Measurements from ENCODE around the gene ATN1. TPM values are rescaled to one million over a fixed set of nuclear protein-coding genes. Genes with fewer than 3 reads are reported as not detected.
A peak's percentile ranks its signal among the peaks of the same experiment; 100 is the strongest.

Gene ATN1
- total and polyA plus RNA-seq, 4 donors, result 3.6 to 12.6 (median 7.9) TPM

DNA sequence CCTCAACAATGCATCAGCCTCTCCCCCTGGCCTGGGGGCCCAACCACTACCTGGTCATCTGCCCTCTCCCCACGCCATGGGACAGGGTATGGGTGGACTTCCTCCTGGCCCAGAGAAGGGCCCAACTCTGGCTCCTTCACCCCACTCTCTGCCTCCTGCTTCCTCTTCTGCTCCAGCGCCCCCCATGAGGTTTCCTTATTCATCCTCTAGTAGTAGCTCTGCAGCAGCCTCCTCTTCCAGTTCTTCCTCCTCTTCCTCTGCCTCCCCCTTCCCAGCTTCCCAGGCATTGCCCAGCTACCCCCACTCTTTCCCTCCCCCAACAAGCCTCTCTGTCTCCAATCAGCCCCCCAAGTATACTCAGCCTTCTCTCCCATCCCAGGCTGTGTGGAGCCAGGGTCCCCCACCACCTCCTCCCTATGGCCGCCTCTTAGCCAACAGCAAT lies 8.5 kb downstream of the ATN1 start:
- H3K36me3 ChIP-seq (ENCODE audit: control insufficient read depth in 4 of 4, insufficient read depth in 3 of 4, low read depth in 1 of 4, low read length in 3 of 4), result peaks cover 0 to 14% (median 7%) of the 10 kb centered on the region in 4 donors

GRCh38 chr12:6936636-6937480 lies 9.1 kb downstream of the ATN1 start:
- H3K9ac ChIP-seq (ENCODE audit: low read depth in 1 of 2, low read length in 2 of 2), result peak overlapping the region; percentile 17 to 91
- no peaks in the 10 kb centered on the region for H3K9me3 ChIP-seq (ENCODE audit: control insufficient read depth in 4 of 4, low read length in 3 of 4)
- peaks cover 11 to 38% (median 19%) of the 10 kb centered on the region in 4 donors for H3K4me1 ChIP-seq (ENCODE audit: control insufficient read depth in 4 of 4, insufficient read depth in 4 of 4, low read length in 3 of 4)
- no peaks in the 10 kb centered on the region for H3K27me3 ChIP-seq (ENCODE audit: control insufficient read depth in 4 of 4, insufficient read depth in 4 of 4, low read length in 3 of 4)
- H3K36me3 ChIP-seq (ENCODE audit: control insufficient read depth in 4 of 4, insufficient read depth in 3 of 4, low read depth in 1 of 4, low read length in 3 of 4), result peaks cover 0 to 14% (median 7%) of the 10 kb centered on the region in 4 donors
- 41% methylated on average over 36 of the region's 36 CpGs for WGBS
- H3K4me3 ChIP-seq (ENCODE audit: low read depth in 1 of 3, low read length in 3 of 3), result peak overlapping the region in 2 of 3 donors; percentile 29 to 66
- no peak for DNase-seq (ENCODE audit: low spot score)
- H3K27ac ChIP-seq (ENCODE audit: low read depth in 1 of 2, low read length in 2 of 2), result peak overlapping the region; percentile 91 to 96
- TF ChIP-seq YY1 (IDR thresholded peaks at IDR 0.05), result no peak

More for the DNA sequence above, 8.5 kb downstream of the ATN1 start:
- Histone ChIP-seq H3K27me3 (ENCODE audit: control insufficient read depth in 4 of 4, insufficient read depth in 4 of 4, low read length in 3 of 4) (no peaks in the 10 kb centered on the region), H3K27ac (ENCODE audit: low read depth in 1 of 2, low read length in 2 of 2) (no peak overlapping the region), H3K9me3 (ENCODE audit: control insufficient read depth in 4 of 4, low read length in 3 of 4) (no peaks in the 10 kb centered on the region), H3K4me3 (ENCODE audit: low read depth in 1 of 3, low read length in 3 of 3) (no peak overlapping the region), H3K9ac (ENCODE audit: low read depth in 1 of 2, low read length in 2 of 2) (no peak overlapping the region), H3K4me1 (ENCODE audit: control insufficient read depth in 4 of 4, insufficient read depth in 4 of 4, low read length in 3 of 4) (peaks cover 9 to 33% (median 15%) of the 10 kb centered on the region in 4 donors)
- TF ChIP-seq JUND (IDR thresholded peaks at IDR 0.05) (no peak), TAF1 (conservative IDR thresholded peaks at IDR 0.05) (no peak), HNF4G (IDR thresholded peaks at IDR 0.05) (no peak), HNF4A (conservative IDR thresholded peaks at IDR 0.05) (no peak), FOXA1 (IDR thresholded peaks at IDR 0.05) (no peak), YY1 (IDR thresholded peaks at IDR 0.05) (no peak), FOXA2 (IDR thresholded peaks at IDR 0.05) (no peak), SP1 (IDR thresholded peaks at IDR 0.05) (no peak)
- TF ChIP-seq, protein P1, sequence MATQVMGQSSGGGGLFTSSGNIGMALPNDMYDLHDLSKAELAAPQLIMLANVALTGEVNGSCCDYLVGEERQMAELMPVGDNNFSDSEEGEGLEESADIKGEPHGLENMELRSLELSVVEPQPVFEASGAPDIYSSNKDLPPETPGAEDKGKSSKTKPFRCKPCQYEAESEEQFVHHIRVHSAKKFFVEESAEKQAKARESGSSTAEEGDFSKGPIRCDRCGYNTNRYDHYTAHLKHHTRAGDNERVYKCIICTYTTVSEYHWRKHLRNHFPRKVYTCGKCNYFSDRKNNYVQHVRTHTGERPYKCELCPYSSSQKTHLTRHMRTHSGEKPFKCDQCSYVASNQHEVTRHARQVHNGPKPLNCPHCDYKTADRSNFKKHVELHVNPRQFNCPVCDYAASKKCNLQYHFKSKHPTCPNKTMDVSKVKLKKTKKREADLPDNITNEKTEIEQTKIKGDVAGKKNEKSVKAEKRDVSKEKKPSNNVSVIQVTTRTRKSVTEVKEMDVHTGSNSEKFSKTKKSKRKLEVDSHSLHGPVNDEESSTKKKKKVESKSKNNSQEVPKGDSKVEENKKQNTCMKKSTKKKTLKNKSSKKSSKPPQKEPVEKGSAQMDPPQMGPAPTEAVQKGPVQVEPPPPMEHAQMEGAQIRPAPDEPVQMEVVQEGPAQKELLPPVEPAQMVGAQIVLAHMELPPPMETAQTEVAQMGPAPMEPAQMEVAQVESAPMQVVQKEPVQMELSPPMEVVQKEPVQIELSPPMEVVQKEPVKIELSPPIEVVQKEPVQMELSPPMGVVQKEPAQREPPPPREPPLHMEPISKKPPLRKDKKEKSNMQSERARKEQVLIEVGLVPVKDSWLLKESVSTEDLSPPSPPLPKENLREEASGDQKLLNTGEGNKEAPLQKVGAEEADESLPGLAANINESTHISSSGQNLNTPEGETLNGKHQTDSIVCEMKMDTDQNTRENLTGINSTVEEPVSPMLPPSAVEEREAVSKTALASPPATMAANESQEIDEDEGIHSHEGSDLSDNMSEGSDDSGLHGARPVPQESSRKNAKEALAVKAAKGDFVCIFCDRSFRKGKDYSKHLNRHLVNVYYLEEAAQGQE (IDR thresholded peaks at IDR 0.05), result no peak
- TF ChIP-seq, protein P2, sequence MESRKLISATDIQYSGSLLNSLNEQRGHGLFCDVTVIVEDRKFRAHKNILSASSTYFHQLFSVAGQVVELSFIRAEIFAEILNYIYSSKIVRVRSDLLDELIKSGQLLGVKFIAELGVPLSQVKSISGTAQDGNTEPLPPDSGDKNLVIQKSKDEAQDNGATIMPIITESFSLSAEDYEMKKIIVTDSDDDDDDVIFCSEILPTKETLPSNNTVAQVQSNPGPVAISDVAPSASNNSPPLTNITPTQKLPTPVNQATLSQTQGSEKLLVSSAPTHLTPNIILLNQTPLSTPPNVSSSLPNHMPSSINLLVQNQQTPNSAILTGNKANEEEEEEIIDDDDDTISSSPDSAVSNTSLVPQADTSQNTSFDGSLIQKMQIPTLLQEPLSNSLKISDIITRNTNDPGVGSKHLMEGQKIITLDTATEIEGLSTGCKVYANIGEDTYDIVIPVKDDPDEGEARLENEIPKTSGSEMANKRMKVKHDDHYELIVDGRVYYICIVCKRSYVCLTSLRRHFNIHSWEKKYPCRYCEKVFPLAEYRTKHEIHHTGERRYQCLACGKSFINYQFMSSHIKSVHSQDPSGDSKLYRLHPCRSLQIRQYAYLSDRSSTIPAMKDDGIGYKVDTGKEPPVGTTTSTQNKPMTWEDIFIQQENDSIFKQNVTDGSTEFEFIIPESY (IDR thresholded peaks at IDR 0.05), result no peak
- 89% methylated on average over 3 of the region's 3 CpGs for WGBS
- no peak for DNase-seq (ENCODE audit: low spot score)
